Fibroblast of gingiva (primary cell): ENCODE data around the gene HEXA.

Experiments used
- DNase-seq: peaks from one replicate; pipeline ENCODE4 v3.0.0-alpha.2; 2011; ENCODE audit warnings: low read depth

Gene HEXA

DNA sequence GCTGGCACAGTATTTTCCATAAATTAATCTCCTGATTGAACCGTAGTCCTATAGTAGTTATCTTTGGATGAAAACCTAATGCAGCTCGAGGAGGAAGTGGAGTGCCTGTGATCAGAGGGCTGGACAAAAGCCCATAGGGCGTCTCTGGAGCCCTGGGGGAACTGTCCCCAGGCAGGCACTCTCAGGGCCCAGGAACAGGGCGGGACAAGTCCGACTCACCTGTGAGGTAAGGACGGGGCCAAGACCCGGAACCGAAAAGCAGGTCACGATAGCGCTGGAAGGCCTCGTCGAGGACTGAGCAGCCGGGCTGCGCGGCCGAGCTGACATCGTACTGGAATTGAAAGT is 341 bp downstream of the HEXA start:
- no peak for DNase-seq

DNA sequence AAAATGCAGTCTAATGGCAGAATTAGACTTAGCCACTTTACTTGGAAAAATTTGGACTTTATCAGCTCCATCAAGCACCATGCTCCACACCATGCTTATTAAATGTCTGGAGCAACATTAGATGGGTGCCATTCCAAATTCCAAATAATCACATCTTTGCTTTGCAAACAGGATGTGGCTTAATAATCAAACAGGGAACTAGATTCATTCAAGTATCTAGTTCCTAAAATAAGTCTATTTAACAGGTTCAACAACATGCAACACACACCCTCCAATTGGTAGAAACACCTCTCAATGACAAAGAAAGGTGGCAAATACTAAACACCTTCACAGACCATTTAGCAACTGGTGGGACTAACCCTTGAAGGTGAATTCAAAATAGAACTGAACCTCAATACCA is 3.5 kb downstream of the HEXA start:
- DNase-seq = no peak

GRCh38 chr15:72369964-72370363 is 5.8 kb downstream of the HEXA start:
- DNase-seq = no peak

DNA sequence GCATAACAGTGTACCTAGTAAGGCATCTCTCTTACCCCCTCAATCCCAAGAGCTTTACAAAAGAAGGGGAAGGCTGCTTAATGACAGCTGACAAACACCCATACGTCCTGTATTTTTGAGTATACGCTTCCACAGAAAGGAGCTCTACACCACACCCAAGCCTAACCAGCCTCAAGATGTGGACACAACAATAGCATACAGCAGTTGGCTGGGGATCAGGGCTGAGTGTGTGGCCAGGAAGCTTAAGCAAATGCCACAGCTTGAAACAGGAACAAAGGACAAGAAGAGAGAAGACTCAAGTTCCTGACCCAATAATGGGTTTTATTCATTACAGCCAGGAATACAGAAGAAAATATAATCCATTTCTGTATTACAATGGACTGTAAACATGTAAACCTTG is 6.9 kb downstream of the HEXA start:
- no peak for DNase-seq

GRCh38 chr15:72368325-72368724 is 7.5 kb downstream of the HEXA start:
- no peak for DNase-seq

GRCh38 chr15:72365844-72366243 is 10.0 kb downstream of the HEXA start:
- DNase-seq = no peak

DNA sequence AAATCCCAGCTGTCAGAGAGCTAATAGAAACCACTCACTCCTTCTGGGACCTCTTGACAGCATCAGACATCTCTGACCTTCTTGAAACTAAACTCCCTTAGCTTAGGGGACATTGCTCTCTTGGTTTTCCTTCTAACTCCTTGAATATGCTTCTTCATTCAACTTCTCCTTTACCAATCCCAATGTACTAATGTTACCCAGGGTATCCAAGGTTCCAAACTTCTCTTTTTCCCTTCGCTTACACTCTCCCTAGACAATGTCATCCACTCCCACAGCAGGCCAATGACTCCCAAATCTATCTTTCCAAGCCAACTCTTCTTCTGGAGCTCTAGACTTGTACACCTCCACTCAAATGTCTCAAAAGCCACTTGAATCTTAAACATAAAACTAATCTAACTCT is 14.6 kb downstream of the HEXA start:
- no peak for DNase-seq

DNA sequence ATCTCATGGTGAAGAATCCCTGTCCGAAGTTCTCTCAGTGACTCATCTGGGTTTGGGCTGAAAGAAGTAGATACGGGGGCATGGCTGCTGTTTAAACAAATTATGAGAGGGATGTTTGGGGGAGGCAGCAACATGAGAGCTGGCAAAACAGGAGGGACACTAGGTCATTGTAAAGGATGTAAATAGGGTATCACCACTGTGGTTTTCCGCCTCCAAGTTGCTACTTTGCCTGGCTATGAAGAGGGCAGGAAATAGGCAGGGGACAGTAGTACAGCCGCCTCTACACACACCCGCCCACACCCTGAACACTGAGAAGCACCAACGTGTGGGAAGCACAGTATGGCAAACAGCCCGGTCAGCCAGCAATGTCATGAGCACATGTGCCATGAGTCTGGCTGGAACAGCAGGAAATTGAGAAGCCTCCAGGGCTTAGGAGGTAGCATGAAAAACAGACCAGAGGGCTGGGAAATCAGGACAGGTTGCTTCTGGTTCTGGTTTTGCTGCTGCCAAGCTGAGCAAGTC is 17.1 kb downstream of the HEXA start:
- DNase-seq = peak; percentile 87

GRCh38 chr15:72358121-72358520 is 17.7 kb downstream of the HEXA start:
- no peak for DNase-seq

DNA sequence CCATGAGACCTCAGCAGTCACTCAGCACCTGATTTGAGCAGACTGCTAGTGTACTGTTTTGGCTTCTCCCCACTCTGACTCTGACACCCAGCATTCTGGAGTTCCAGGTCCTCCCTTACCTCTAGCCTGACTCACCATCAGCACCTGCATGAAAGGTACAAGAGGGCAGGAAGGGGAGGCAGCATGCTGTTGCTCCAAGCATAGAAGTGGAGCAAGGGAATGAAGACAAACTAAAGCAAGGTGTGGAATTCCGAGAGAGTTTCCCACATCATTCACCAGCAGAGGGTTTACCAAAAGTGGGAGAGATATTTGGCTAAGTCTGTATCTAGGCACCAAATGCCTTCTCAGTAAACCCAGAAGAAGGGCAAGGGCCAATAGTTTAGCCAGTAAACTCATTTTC is 21.3 kb downstream of the HEXA start:
- DNase-seq = no peak

DNA sequence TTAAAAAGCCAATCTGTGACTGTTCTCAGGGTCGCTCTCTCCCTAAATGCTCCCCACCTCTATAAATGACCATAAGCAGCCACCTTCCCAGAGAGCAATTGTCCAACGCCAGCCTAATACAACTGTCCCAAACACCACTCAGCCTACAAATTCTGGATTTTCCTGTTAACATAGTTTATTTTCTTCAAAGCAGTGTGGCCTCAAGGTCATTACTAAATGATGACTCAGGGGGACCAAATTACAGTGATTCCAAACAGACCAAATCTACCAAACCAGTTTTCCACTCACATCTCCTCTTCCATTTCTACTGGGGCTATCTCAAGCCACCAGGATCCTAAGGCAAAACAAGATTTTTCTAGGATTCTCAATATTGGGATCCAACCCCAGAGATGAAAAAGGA is 22.5 kb downstream of the HEXA start:
- DNase-seq = no peak

- DNase-seq = no peak
Measured at GRCh38 chr15:72345806-72346205, 30.0 kb downstream of the HEXA start.

GRCh38 chr15:72345280-72345679 is 30.5 kb downstream of the HEXA start:
- DNase-seq = no peak

GRCh38 chr15:72344602-72345001 is 31.2 kb downstream of the HEXA start:
- no peak for DNase-seq

DNA sequence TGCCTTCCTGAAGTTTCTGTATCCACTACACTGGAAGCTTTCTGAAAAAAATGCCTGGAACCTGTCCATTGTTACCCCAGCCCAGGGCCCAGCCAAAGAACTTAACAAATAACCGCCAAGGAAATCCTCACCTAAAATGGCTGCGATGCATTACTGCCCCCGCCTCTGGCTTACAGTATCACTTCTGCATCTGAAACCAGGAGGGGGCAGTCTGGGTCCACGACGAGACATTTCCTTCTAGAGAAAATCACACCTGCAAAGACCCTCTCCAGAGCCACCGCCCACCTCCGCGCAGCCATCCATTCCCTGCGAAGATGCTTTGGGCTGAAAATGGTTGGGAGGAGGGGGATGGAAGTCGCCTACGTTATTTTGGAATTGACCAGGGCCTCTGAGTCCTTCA is 33.4 kb downstream of the HEXA start:
- DNase-seq = no peak

DNA sequence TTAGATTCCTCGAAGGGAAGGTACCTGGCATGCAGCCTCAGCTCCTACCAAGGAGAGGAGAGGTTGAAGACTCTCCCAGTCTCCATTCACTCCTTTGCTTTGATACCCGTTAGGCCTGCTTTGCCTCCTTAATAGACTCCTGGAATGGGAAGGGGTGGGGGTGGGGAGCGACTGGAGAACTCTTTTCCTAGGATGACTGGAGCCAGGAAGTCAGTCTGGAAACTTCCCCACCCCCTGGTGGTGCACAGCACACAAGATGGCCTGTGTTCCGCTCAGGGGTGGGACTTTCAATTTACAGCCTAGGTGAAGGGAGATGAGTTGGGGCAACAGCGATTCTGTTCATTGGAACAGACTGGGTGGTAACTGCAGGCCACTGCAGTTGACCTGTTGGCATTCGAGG is 34.5 kb downstream of the HEXA start:
- no peak for DNase-seq

GRCh38 chr15:72340366-72340765 is 35.4 kb downstream of the HEXA start:
- DNase-seq = peak; percentile 21

- peak; percentile 99 for DNase-seq
Measured at GRCh38 chr15:72339777-72340177, 36.0 kb downstream of the HEXA start.

DNA sequence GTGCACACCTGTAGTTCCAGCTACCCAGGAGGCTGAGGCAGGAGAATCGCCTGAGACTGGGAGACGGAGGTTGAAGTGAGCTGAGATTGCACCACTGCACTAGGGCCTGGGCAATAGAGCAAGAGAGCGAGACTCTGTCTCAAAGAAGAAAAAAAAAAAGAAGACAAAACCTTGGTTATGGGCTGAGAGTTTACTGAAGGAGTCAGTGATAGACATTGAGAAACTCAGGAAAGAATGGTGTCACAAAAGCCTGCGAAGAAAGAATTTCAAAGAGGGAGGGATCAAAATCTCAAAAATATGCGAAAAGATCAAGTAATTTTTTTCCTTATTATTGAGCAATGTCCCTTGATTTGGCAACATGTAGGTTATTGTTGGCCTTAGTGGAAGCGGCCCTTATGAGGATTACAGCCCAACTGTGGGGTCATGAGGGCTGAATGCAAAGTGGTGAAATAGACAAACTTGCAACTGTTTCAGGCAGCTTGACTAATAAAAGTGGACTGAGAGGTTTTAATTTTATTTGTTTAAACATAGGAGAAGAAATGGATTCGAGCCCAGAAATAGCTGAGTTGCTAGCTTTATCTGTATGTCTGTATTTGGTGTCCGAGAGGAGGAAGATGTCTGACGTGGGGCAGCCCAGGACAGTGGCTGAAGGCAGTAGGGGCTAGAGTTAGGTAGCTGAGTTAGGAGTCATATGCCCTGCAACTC is 37.0 kb downstream of the HEXA start:
- DNase-seq = peak; percentile 100

- DNase-seq = no peak
Measured at GRCh38 chr15:72338148-72338547, 37.7 kb downstream of the HEXA start.

GRCh38 chr15:72334842-72335241 is 41.0 kb downstream of the HEXA start:
- DNase-seq = no peak

GRCh38 chr15:72331021-72331420 is 44.8 kb downstream of the HEXA start:
- no peak for DNase-seq

DNA sequence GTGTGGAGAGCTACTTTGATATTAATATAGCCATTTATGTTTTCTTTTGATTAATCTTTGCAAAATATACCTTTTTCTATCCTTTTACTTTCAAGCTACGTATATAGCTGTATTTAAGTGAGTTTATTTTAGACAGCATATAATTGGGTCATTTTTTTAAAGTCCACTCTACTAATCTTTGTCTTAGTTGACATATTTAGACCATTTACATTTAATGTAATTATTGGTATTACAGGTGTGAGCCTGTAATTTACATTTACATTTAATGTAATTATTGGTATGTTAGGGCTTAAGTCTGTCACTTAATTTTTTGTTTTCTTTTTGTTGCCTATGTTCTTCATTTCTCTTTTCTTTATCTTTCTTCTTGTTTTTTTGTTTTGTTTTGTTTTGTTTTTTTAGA is 52.1 kb downstream of the HEXA start:
- DNase-seq = no peak

GRCh38 chr15:72319985-72320671 is 55.7 kb downstream of the HEXA start, which contains the start of gene CELF6:
Gene CELF6, minus strand, starts transcription at chr15:72320157. Its CDS starts 283 bp downstream, at chr15:72319874.
- DNase-seq = peak; percentile 71
